ENCODE measurements around the gene OCRL. TPM values are rescaled to one million over a fixed set of nuclear protein-coding genes. Genes with fewer than 3 reads are reported as not detected.

OCRL gene
- total RNA-seq, 1 donor from 2014 or later, result 36.1 TPM

DNA sequence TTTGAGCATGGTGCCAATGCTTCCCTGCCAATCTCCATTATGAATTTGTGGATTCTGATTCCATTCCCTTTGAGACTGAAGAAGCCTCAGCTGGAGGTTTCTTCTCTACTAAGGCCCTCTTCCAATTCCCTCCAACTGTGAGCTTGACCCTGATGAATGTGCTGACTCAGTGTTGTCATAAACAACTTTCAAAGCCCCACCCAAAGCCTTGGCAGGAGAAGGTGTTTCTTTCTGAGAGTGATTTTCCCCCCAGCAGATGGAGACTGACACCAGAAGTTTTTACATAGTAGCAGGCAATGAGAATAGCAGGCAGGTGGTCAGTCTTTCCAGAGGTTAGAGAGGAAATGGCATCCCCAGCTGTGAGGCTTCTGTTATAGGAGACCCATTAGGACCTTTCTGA is 53.1 kb downstream of the OCRL start:
- no peak for FAIRE-seq

DNA sequence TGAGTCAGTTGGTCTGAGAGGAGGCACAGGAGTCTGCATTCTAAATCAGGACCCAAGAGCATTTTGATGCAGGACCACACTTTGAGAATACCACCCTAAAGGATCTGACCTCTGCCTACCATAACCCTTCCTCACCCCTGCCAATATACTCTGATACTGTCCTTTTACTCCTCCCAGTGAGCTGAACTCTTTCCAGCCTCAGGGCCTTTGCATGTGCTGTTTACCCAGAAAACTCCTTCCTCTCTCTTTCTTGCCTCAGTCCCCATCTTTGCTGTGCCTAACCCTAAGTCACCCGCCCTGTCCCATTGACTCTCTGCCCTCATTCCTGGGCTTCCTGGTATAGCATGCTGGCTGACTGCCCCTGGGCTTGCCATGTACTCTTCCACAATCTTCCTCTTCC is 54.7 kb downstream of the OCRL start:
- Histone ChIP-seq H3K27ac (ENCODE audit: low read depth, low read length) (no peak overlapping the region), H2AFZ (ENCODE audit: low read depth, low read length) (no peak overlapping the region), H3K4me3 (ENCODE audit: insufficient read depth, low read depth, low read length) (no peak overlapping the region), H3K4me1 (ENCODE audit: insufficient read depth, low read length) (peaks cover 4% of the 10 kb centered on the region), H3K36me3 (ENCODE audit: insufficient read depth, low read length) (peaks cover 1% of the 10 kb centered on the region), H3K4me2 (ENCODE audit: low read length) (no peak overlapping the region), H3K79me2 (ENCODE audit: insufficient read depth, low read length) (no peaks in the 10 kb centered on the region), H3K9ac (ENCODE audit: low read length) (no peak overlapping the region), H3K9me3 (ENCODE audit: insufficient read depth, low read depth, low read length) (no peaks in the 10 kb centered on the region), H4K20me1 (ENCODE audit: insufficient read depth, low read length) (no peaks in the 10 kb centered on the region), H3K27me3 (ENCODE audit: insufficient read depth, low read length) (no peaks in the 10 kb centered on the region)
- Mint-ChIP-seq H3K4me1 (ENCODE audit: low read depth, unreplicated experiment) (peaks cover 8% of the 10 kb centered on the region), H3K4me3 (ENCODE audit: unreplicated experiment) (no peak overlapping the region), H3K36me3 (ENCODE audit: low read depth, unreplicated experiment) (peaks cover 7% of the 10 kb centered on the region), H3K9me3 (ENCODE audit: unreplicated experiment) (no peaks in the 10 kb centered on the region), H3K27ac (ENCODE audit: unreplicated experiment) (no peak overlapping the region), H3K27me3 (ENCODE audit: low read depth, unreplicated experiment) (no peaks in the 10 kb centered on the region)
- DNase-seq (ENCODE audit: low read depth), result no peak
- TF ChIP-seq, protein P1, sequence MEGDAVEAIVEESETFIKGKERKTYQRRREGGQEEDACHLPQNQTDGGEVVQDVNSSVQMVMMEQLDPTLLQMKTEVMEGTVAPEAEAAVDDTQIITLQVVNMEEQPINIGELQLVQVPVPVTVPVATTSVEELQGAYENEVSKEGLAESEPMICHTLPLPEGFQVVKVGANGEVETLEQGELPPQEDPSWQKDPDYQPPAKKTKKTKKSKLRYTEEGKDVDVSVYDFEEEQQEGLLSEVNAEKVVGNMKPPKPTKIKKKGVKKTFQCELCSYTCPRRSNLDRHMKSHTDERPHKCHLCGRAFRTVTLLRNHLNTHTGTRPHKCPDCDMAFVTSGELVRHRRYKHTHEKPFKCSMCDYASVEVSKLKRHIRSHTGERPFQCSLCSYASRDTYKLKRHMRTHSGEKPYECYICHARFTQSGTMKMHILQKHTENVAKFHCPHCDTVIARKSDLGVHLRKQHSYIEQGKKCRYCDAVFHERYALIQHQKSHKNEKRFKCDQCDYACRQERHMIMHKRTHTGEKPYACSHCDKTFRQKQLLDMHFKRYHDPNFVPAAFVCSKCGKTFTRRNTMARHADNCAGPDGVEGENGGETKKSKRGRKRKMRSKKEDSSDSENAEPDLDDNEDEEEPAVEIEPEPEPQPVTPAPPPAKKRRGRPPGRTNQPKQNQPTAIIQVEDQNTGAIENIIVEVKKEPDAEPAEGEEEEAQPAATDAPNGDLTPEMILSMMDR (IDR thresholded peaks at IDR 0.05; ENCODE audit: insufficient read depth, low read depth, low read length), result no peak
- TF ChIP-seq EZH2 (IDR thresholded peaks at IDR 0.05; ENCODE audit: insufficient read depth, low read length), result no peak
- FAIRE-seq, result no peak

More for the DNA sequence above, 53.1 kb downstream of the OCRL start:
- peaks cover 4% of the 10 kb centered on the region for H3K4me1 Mint-ChIP-seq (ENCODE audit: low read depth, unreplicated experiment)
- peaks cover 4% of the 10 kb centered on the region for H3K4me1 ChIP-seq (ENCODE audit: insufficient read depth, low read length)
- H3K27ac ChIP-seq (ENCODE audit: low read depth, low read length), result no peak overlapping the region
- peaks cover 7% of the 10 kb centered on the region for H3K36me3 Mint-ChIP-seq (ENCODE audit: low read depth, unreplicated experiment)
- no peaks in the 10 kb centered on the region for H3K27me3 Mint-ChIP-seq (ENCODE audit: low read depth, unreplicated experiment)
- H3K9me3 Mint-ChIP-seq (ENCODE audit: unreplicated experiment), result no peaks in the 10 kb centered on the region
- H3K9ac ChIP-seq (ENCODE audit: low read length), result no peak overlapping the region
- H3K9me3 ChIP-seq (ENCODE audit: insufficient read depth, low read depth, low read length), result no peaks in the 10 kb centered on the region
- H4K20me1 ChIP-seq (ENCODE audit: insufficient read depth, low read length), result no peaks in the 10 kb centered on the region
- no peaks in the 10 kb centered on the region for H3K79me2 ChIP-seq (ENCODE audit: insufficient read depth, low read length)
- no peak overlapping the region for H3K4me3 Mint-ChIP-seq (ENCODE audit: unreplicated experiment)
- no peak for TF ChIP-seq EZH2 (IDR thresholded peaks at IDR 0.05; ENCODE audit: insufficient read depth, low read length)
- TF ChIP-seq, protein P1 (IDR thresholded peaks at IDR 0.05; ENCODE audit: insufficient read depth, low read depth, low read length), result no peak
- H3K27me3 ChIP-seq (ENCODE audit: insufficient read depth, low read length), result no peaks in the 10 kb centered on the region
- no peak overlapping the region for H3K27ac Mint-ChIP-seq (ENCODE audit: unreplicated experiment)
- H3K36me3 ChIP-seq (ENCODE audit: insufficient read depth, low read length), result peaks cover 2% of the 10 kb centered on the region
- no peak for DNase-seq (ENCODE audit: low read depth)
- no peak overlapping the region for H2AFZ ChIP-seq (ENCODE audit: low read depth, low read length)
- no peak overlapping the region for H3K4me3 ChIP-seq (ENCODE audit: insufficient read depth, low read depth, low read length)
- H3K4me2 ChIP-seq (ENCODE audit: low read length), result no peak overlapping the region

DNA sequence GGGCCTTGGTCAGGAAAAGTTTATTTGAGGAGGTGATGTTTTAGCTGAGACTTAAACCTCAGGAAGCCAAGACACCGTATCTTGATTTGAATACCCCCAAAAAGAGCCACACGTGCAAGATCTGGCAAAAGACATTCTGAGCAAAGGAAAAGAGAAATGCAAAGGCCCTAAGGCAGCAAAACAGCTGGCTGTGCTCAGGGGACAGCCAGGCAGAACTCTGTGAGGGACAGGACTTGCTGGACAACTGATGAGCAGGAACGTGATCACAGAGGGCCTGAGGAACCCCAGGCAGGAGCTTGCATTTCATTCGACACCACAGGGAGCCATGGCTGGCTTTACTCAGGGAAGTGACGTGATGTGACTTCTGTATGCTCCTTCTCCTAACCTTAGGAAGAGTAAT is 56.0 kb downstream of the OCRL start:
- Histone ChIP-seq H3K9ac (ENCODE audit: low read length) (no peak overlapping the region), H3K27ac (ENCODE audit: low read depth, low read length) (no peak overlapping the region), H3K9me3 (ENCODE audit: insufficient read depth, low read depth, low read length) (no peaks in the 10 kb centered on the region), H4K20me1 (ENCODE audit: insufficient read depth, low read length) (no peaks in the 10 kb centered on the region), H3K4me3 (ENCODE audit: insufficient read depth, low read depth, low read length) (no peak overlapping the region), H3K27me3 (ENCODE audit: insufficient read depth, low read length) (no peaks in the 10 kb centered on the region), H3K36me3 (ENCODE audit: insufficient read depth, low read length) (peaks cover 2% of the 10 kb centered on the region), H2AFZ (ENCODE audit: low read depth, low read length) (no peak overlapping the region), H3K79me2 (ENCODE audit: insufficient read depth, low read length) (no peaks in the 10 kb centered on the region), H3K4me1 (ENCODE audit: insufficient read depth, low read length) (peaks cover 4% of the 10 kb centered on the region), H3K4me2 (ENCODE audit: low read length) (no peak overlapping the region)
- H3K9me3 Mint-ChIP-seq (ENCODE audit: unreplicated experiment), result no peaks in the 10 kb centered on the region
- H3K27me3 Mint-ChIP-seq (ENCODE audit: low read depth, unreplicated experiment), result no peaks in the 10 kb centered on the region
- peaks cover 10% of the 10 kb centered on the region for H3K4me1 Mint-ChIP-seq (ENCODE audit: low read depth, unreplicated experiment)
- H3K36me3 Mint-ChIP-seq (ENCODE audit: low read depth, unreplicated experiment), result peaks cover 4% of the 10 kb centered on the region
- DNase-seq (ENCODE audit: low read depth) (no peak), FAIRE-seq (peak; percentile 49)
- no peak overlapping the region for H3K4me3 Mint-ChIP-seq (ENCODE audit: unreplicated experiment)
- H3K27ac Mint-ChIP-seq (ENCODE audit: unreplicated experiment), result no peak overlapping the region
- no peak for TF ChIP-seq EZH2 (IDR thresholded peaks at IDR 0.05; ENCODE audit: insufficient read depth, low read length)
- TF ChIP-seq, protein P1 (IDR thresholded peaks at IDR 0.05; ENCODE audit: insufficient read depth, low read depth, low read length), result no peak
